HG03565 (cell line): Measurements from ENCODE around the gene CHD6.

Experiments used
- ATAC-seq: cut with Tn5 transposase; IDR thresholded peaks from one replicate; pipeline ENCODE4 v1.9.1; 2021; ENCODE audit warnings: mild to moderate bottlenecking, moderate library complexity; ENCODE audit not compliant: unreplicated experiment

The CHD6 gene

GRCh38 chr20:41621971-41622370 lies 3.8 kb upstream of the CHD6 start:
- no peak for ATAC-seq

GRCh38 chr20:41621421-41621820 lies 3.2 kb upstream of the CHD6 start:
- no peak for ATAC-seq

- no peak for ATAC-seq
These were observed 1.4 kb upstream of the CHD6 start for GRCh38 chr20:41619360-41620100.

- ATAC-seq, result no peak
These were observed 682 bp upstream of the CHD6 start for GRCh38 chr20:41618807-41619311.

- ATAC-seq, result peak; percentile 5
These were observed 897 bp downstream of the CHD6 start for GRCh38 chr20:41617059-41617901.

GRCh38 chr20:41616228-41616627 lies 1.9 kb downstream of the CHD6 start:
- ATAC-seq, result no peak

GRCh38 chr20:41615676-41616075 lies 2.5 kb downstream of the CHD6 start:
- ATAC-seq, result no peak

- ATAC-seq, result no peak
These were observed 3.1 kb downstream of the CHD6 start for GRCh38 chr20:41615110-41615509.

GRCh38 chr20:41613321-41613720 lies 4.9 kb downstream of the CHD6 start:
- no peak for ATAC-seq

GRCh38 chr20:41609474-41609873 lies 8.7 kb downstream of the CHD6 start:
- ATAC-seq, result no peak

- peak; percentile 36 for ATAC-seq
These were observed 9.6 kb downstream of the CHD6 start for GRCh38 chr20:41608606-41609005.

GRCh38 chr20:41607791-41608190 lies 10.4 kb downstream of the CHD6 start:
- no peak for ATAC-seq

- no peak for ATAC-seq
These were observed 14.2 kb downstream of the CHD6 start for GRCh38 chr20:41604002-41604401.

- no peak for ATAC-seq
These were observed 16.4 kb downstream of the CHD6 start for GRCh38 chr20:41601742-41602141.

GRCh38 chr20:41600926-41601631 lies 17.1 kb downstream of the CHD6 start:
- no peak for ATAC-seq

- no peak for ATAC-seq
These were observed 18.5 kb downstream of the CHD6 start for GRCh38 chr20:41599699-41600104.

- no peak for ATAC-seq
These were observed 19.5 kb downstream of the CHD6 start for GRCh38 chr20:41598719-41599118.

GRCh38 chr20:41594514-41595322 lies 23.5 kb downstream of the CHD6 start:
- ATAC-seq, result no peak

GRCh38 chr20:41592516-41593216 lies 25.5 kb downstream of the CHD6 start:
- ATAC-seq, result no peak

GRCh38 chr20:41587956-41588355 lies 30.2 kb downstream of the CHD6 start:
- no peak for ATAC-seq
